Panc1 (cell line): Measurements from ENCODE around the gene CST1.

Source experiments
- CTCF ChIP-seq: fragments of 450-650 bp; IDR thresholded peaks from 2 replicates; pipeline ENCODE4 v1.5.1; 2017; ENCODE audit warnings: mild to moderate bottlenecking
- POLR2AphosphoS5 ChIP-seq: IDR thresholded peaks from 2 replicates; pipeline ENCODE4 v1.6.1; 2012; ENCODE audit warnings: mild to moderate bottlenecking, low read depth, low read length, moderate library complexity
- REST ChIP-seq, 2 experiments: IDR thresholded peaks; 2 replicates each; pipeline ENCODE4 v1.6.1; 2011 to 2012; ENCODE audit warnings: low read depth in 2 of 2, control low read depth in 1 of 2, low read length in 1 of 2, mild to moderate bottlenecking in 1 of 2, moderate library complexity in 1 of 2; ENCODE audit not compliant: insufficient read depth in 1 of 2
- TCF7L2 ChIP-seq: IDR thresholded peaks from 2 replicates; pipeline ENCODE4 v1.6.1; 2011; ENCODE audit warnings: mild to moderate bottlenecking, low read depth, low read length, inconsistent platforms

GRCh38 chr20:23776067-23776771 lies 25.5 kb upstream of the CST1 start:
- TF ChIP-seq CTCF: no peak
- TF ChIP-seq POLR2AphosphoS5: no peak
- TF ChIP-seq REST (IDR thresholded peaks at IDR 0.05; ENCODE audit: insufficient read depth in 1 of 2, low read depth in 2 of 2, low read length in 1 of 2): no peak
- TF ChIP-seq TCF7L2: no peak
